ENCODE data around the gene AFMID.

Gene AFMID

GRCh38 chr17:78224231-78225087, 37.3 kb downstream of the AFMID start:
- DNase-seq (ENCODE audit: low read depth): no peak
- TF ChIP-seq CTCF (IDR thresholded peaks at IDR 0.05; ENCODE audit: insufficient read depth, low read depth, low read length, missing control alignments): no peak
- no peak overlapping the region for H3K4me3 ChIP-seq (ENCODE audit: low read length)

- DNase-seq (ENCODE audit: low read depth): no peak
- H3K4me3 ChIP-seq (ENCODE audit: low read length): no peak overlapping the region
- no peak for TF ChIP-seq CTCF (IDR thresholded peaks at IDR 0.05; ENCODE audit: insufficient read depth, low read depth, low read length, missing control alignments)
These were observed 38.1 kb downstream of the AFMID start for GRCh38 chr17:78225088-78225865.

- no peak for TF ChIP-seq CTCF (IDR thresholded peaks at IDR 0.05; ENCODE audit: insufficient read depth, low read depth, low read length, missing control alignments)
- no peak for DNase-seq (ENCODE audit: low read depth)
- no peak overlapping the region for H3K4me3 ChIP-seq (ENCODE audit: low read length)
These were observed 39.0 kb downstream of the AFMID start for GRCh38 chr17:78226055-78226758.

GRCh38 chr17:78226759-78227454, 39.7 kb downstream of the AFMID start:
- peak; percentile 72 for DNase-seq (ENCODE audit: low read depth)
- no peak for TF ChIP-seq CTCF (IDR thresholded peaks at IDR 0.05; ENCODE audit: insufficient read depth, low read depth, low read length, missing control alignments)
- no peak overlapping the region for H3K4me3 ChIP-seq (ENCODE audit: low read length)

GRCh38 chr17:78227455-78227916, 40.3 kb downstream of the AFMID start:
- TF ChIP-seq CTCF (IDR thresholded peaks at IDR 0.05; ENCODE audit: insufficient read depth, low read depth, low read length, missing control alignments): no peak
- DNase-seq (ENCODE audit: low read depth): no peak
- no peak overlapping the region for H3K4me3 ChIP-seq (ENCODE audit: low read length)

GRCh38 chr17:78228176-78228575, 41.0 kb downstream of the AFMID start:
- TF ChIP-seq CTCF (IDR thresholded peaks at IDR 0.05; ENCODE audit: insufficient read depth, low read depth, low read length, missing control alignments): no peak

More at GRCh38 chr17:78228176-78228575, 41.0 kb downstream of the AFMID start:
- no peak overlapping the region for H3K4me3 ChIP-seq (ENCODE audit: low read length)
- no peak for DNase-seq (ENCODE audit: low read depth)
